ENCODE measurements around the gene ACOX3.
A peak's percentile ranks its signal among the peaks of the same experiment; 100 is the strongest.

Gene ACOX3

GRCh38 chr4:8465615-8466611, 25.4 kb upstream of the ACOX3 start:
- H3K36me3 ChIP-seq (ENCODE audit: control insufficient read depth, insufficient read depth, low read length, severe bottlenecking) = peaks cover 62% of the 10 kb centered on the region
- H3K27me3 ChIP-seq (replicated peaks; ENCODE audit: control insufficient read depth, insufficient read depth, low read length) = no peaks in the 10 kb centered on the region
- H3K4me1 ChIP-seq (ENCODE audit: control insufficient read depth, insufficient read depth, low read length) = peaks cover 3% of the 10 kb centered on the region
- no peaks in the 10 kb centered on the region for H3K9me3 ChIP-seq (ENCODE audit: control insufficient read depth, low read length)
- no peak overlapping the region for H3K9ac ChIP-seq (ENCODE audit: low read length)
- DNase-seq (ENCODE audit: low read depth) = no peak
- H3K4me3 ChIP-seq (ENCODE audit: low read length) = no peak overlapping the region

GRCh38 chr4:8464381-8464780, 23.9 kb upstream of the ACOX3 start:
- Histone ChIP-seq H3K9ac (ENCODE audit: low read length) (no peak overlapping the region), H3K4me3 (ENCODE audit: low read length) (no peak overlapping the region), H3K9me3 (ENCODE audit: control insufficient read depth, low read length) (no peaks in the 10 kb centered on the region), H3K36me3 (ENCODE audit: control insufficient read depth, insufficient read depth, low read length, severe bottlenecking) (peaks cover 66% of the 10 kb centered on the region), H3K27me3 (replicated peaks; ENCODE audit: control insufficient read depth, insufficient read depth, low read length) (no peaks in the 10 kb centered on the region), H3K4me1 (ENCODE audit: control insufficient read depth, insufficient read depth, low read length) (peaks cover 3% of the 10 kb centered on the region)
- no peak for DNase-seq (ENCODE audit: low read depth)

GRCh38 chr4:8463811-8464210, 23.3 kb upstream of the ACOX3 start:
- no peak for DNase-seq (ENCODE audit: low read depth)
- H3K9ac ChIP-seq (ENCODE audit: low read length) = no peak overlapping the region
- no peak overlapping the region for H3K4me3 ChIP-seq (ENCODE audit: low read length)
- no peaks in the 10 kb centered on the region for H3K9me3 ChIP-seq (ENCODE audit: control insufficient read depth, low read length)
- peaks cover 3% of the 10 kb centered on the region for H3K4me1 ChIP-seq (ENCODE audit: control insufficient read depth, insufficient read depth, low read length)
- no peaks in the 10 kb centered on the region for H3K27me3 ChIP-seq (replicated peaks; ENCODE audit: control insufficient read depth, insufficient read depth, low read length)
- H3K36me3 ChIP-seq (ENCODE audit: control insufficient read depth, insufficient read depth, low read length, severe bottlenecking) = peaks cover 67% of the 10 kb centered on the region

GRCh38 chr4:8461616-8462015, 21.1 kb upstream of the ACOX3 start:
- Histone ChIP-seq H3K27me3 (replicated peaks; ENCODE audit: control insufficient read depth, insufficient read depth, low read length) (no peaks in the 10 kb centered on the region), H3K9me3 (ENCODE audit: control insufficient read depth, low read length) (no peaks in the 10 kb centered on the region), H3K36me3 (ENCODE audit: control insufficient read depth, insufficient read depth, low read length, severe bottlenecking) (peaks cover 67% of the 10 kb centered on the region), H3K4me3 (ENCODE audit: low read length) (no peak overlapping the region), H3K4me1 (ENCODE audit: control insufficient read depth, insufficient read depth, low read length) (peaks cover 3% of the 10 kb centered on the region), H3K9ac (ENCODE audit: low read length) (no peak overlapping the region)
- no peak for DNase-seq (ENCODE audit: low read depth)

- H3K9ac ChIP-seq (ENCODE audit: low read length) = no peak overlapping the region
- H3K36me3 ChIP-seq (ENCODE audit: control insufficient read depth, insufficient read depth, low read length, severe bottlenecking) = peaks cover 67% of the 10 kb centered on the region
- no peaks in the 10 kb centered on the region for H3K9me3 ChIP-seq (ENCODE audit: control insufficient read depth, low read length)
- H3K4me3 ChIP-seq (ENCODE audit: low read length) = no peak overlapping the region
- no peak for DNase-seq (ENCODE audit: low read depth)
- H3K4me1 ChIP-seq (ENCODE audit: control insufficient read depth, insufficient read depth, low read length) = peaks cover 3% of the 10 kb centered on the region
- H3K27me3 ChIP-seq (replicated peaks; ENCODE audit: control insufficient read depth, insufficient read depth, low read length) = no peaks in the 10 kb centered on the region
These were observed 20.6 kb upstream of the ACOX3 start for GRCh38 chr4:8461086-8461485.

- no peak overlapping the region for H3K9ac ChIP-seq (ENCODE audit: low read length)
- H3K4me1 ChIP-seq (ENCODE audit: control insufficient read depth, insufficient read depth, low read length) = no peaks in the 10 kb centered on the region
- H3K9me3 ChIP-seq (ENCODE audit: control insufficient read depth, low read length) = no peaks in the 10 kb centered on the region
- H3K27me3 ChIP-seq (replicated peaks; ENCODE audit: control insufficient read depth, insufficient read depth, low read length) = no peaks in the 10 kb centered on the region
- DNase-seq (ENCODE audit: low read depth) = no peak
- H3K4me3 ChIP-seq (ENCODE audit: low read length) = no peak overlapping the region
- H3K36me3 ChIP-seq (ENCODE audit: control insufficient read depth, insufficient read depth, low read length, severe bottlenecking) = peaks cover 67% of the 10 kb centered on the region
These were observed 19.4 kb upstream of the ACOX3 start for GRCh38 chr4:8459867-8460445.

- Histone ChIP-seq H3K4me3 (ENCODE audit: low read length) (no peak overlapping the region), H3K4me1 (ENCODE audit: control insufficient read depth, insufficient read depth, low read length) (no peaks in the 10 kb centered on the region), H3K27me3 (replicated peaks; ENCODE audit: control insufficient read depth, insufficient read depth, low read length) (no peaks in the 10 kb centered on the region), H3K9ac (ENCODE audit: low read length) (no peak overlapping the region), H3K9me3 (ENCODE audit: control insufficient read depth, low read length) (no peaks in the 10 kb centered on the region), H3K36me3 (ENCODE audit: control insufficient read depth, insufficient read depth, low read length, severe bottlenecking) (peaks cover 76% of the 10 kb centered on the region)
- no peak for DNase-seq (ENCODE audit: low read depth)
These were observed 17.2 kb upstream of the ACOX3 start for GRCh38 chr4:8457646-8458252.

GRCh38 chr4:8453957-8454356, 13.4 kb upstream of the ACOX3 start:
- peaks cover 78% of the 10 kb centered on the region for H3K36me3 ChIP-seq (ENCODE audit: control insufficient read depth, insufficient read depth, low read length, severe bottlenecking)
- H3K4me3 ChIP-seq (ENCODE audit: low read length) = no peak overlapping the region

GRCh38 chr4:8451440-8452182, 11.1 kb upstream of the ACOX3 start:
- DNase-seq (ENCODE audit: low read depth) = peak; percentile 26
- no peak overlapping the region for H3K9ac ChIP-seq (ENCODE audit: low read length)
- H3K27me3 ChIP-seq (replicated peaks; ENCODE audit: control insufficient read depth, insufficient read depth, low read length) = no peaks in the 10 kb centered on the region
- H3K4me3 ChIP-seq (ENCODE audit: low read length) = no peak overlapping the region
- H3K4me1 ChIP-seq (ENCODE audit: control insufficient read depth, insufficient read depth, low read length) = no peaks in the 10 kb centered on the region
- H3K36me3 ChIP-seq (ENCODE audit: control insufficient read depth, insufficient read depth, low read length, severe bottlenecking) = peaks cover 70% of the 10 kb centered on the region
- no peaks in the 10 kb centered on the region for H3K9me3 ChIP-seq (ENCODE audit: control insufficient read depth, low read length)

More at GRCh38 chr4:8453957-8454356, 13.4 kb upstream of the ACOX3 start:
- Histone ChIP-seq H3K9ac (ENCODE audit: low read length) (no peak overlapping the region), H3K27me3 (replicated peaks; ENCODE audit: control insufficient read depth, insufficient read depth, low read length) (no peaks in the 10 kb centered on the region), H3K9me3 (ENCODE audit: control insufficient read depth, low read length) (no peaks in the 10 kb centered on the region), H3K4me1 (ENCODE audit: control insufficient read depth, insufficient read depth, low read length) (no peaks in the 10 kb centered on the region)
- DNase-seq (ENCODE audit: low read depth) = no peak

GRCh38 chr4:8446122-8446521, 5.6 kb upstream of the ACOX3 start:
- Histone ChIP-seq H3K4me1 (ENCODE audit: control insufficient read depth, insufficient read depth, low read length) (peaks cover 24% of the 10 kb centered on the region), H3K9ac (ENCODE audit: low read length) (no peak overlapping the region), H3K36me3 (ENCODE audit: control insufficient read depth, insufficient read depth, low read length, severe bottlenecking) (peaks cover 22% of the 10 kb centered on the region), H3K27me3 (replicated peaks; ENCODE audit: control insufficient read depth, insufficient read depth, low read length) (no peaks in the 10 kb centered on the region), H3K4me3 (ENCODE audit: low read length) (no peak overlapping the region), H3K9me3 (ENCODE audit: control insufficient read depth, low read length) (no peaks in the 10 kb centered on the region)
- no peak for DNase-seq (ENCODE audit: low read depth)

- Histone ChIP-seq H3K4me3 (ENCODE audit: low read length) (no peak overlapping the region), H3K27me3 (replicated peaks; ENCODE audit: control insufficient read depth, insufficient read depth, low read length) (no peaks in the 10 kb centered on the region), H3K4me1 (ENCODE audit: control insufficient read depth, insufficient read depth, low read length) (peaks cover 36% of the 10 kb centered on the region), H3K9ac (ENCODE audit: low read length) (no peak overlapping the region), H3K9me3 (ENCODE audit: control insufficient read depth, low read length) (no peaks in the 10 kb centered on the region), H3K36me3 (ENCODE audit: control insufficient read depth, insufficient read depth, low read length, severe bottlenecking) (peaks cover 11% of the 10 kb centered on the region)
- no peak for DNase-seq (ENCODE audit: low read depth)
These were observed 3.3 kb upstream of the ACOX3 start for GRCh38 chr4:8443801-8444200.

Measured in adipocyte (in vitro differentiated cells).